Endothelial cell (in vitro differentiated cells): ENCODE results near the gene UBN1. TPM values are rescaled to one million over a fixed set of nuclear protein-coding genes. Genes with fewer than 3 reads are reported as not detected.

Experiments
- DNase-seq: peaks from one replicate; pipeline ENCODE4 v3.0.0; 2021; ENCODE audit warnings: low spot score
- H3K27ac Mint-ChIP-seq: one replicate; pipeline ENCODE4 v1.8.0; 2021; ENCODE audit warnings: mixed read lengths, inconsistent platforms; ENCODE audit not compliant: unreplicated experiment
- H3K27me3 Mint-ChIP-seq: one replicate; pipeline ENCODE4 v1.8.0; 2021; ENCODE audit warnings: mild to moderate bottlenecking, moderate library complexity, mixed read lengths, inconsistent platforms; ENCODE audit not compliant: unreplicated experiment
- H3K36me3 Mint-ChIP-seq: one replicate; pipeline ENCODE4 v1.8.0; 2021; ENCODE audit warnings: mild to moderate bottlenecking, low read depth, mixed read lengths, inconsistent platforms; ENCODE audit not compliant: unreplicated experiment
- H3K4me1 Mint-ChIP-seq: one replicate; pipeline ENCODE4 v1.8.0; 2021; ENCODE audit warnings: mild to moderate bottlenecking, mixed read lengths, inconsistent platforms; ENCODE audit not compliant: unreplicated experiment
- H3K4me3 Mint-ChIP-seq: one replicate; pipeline ENCODE4 v1.8.0; 2021; ENCODE audit warnings: mild to moderate bottlenecking, mixed read lengths, inconsistent platforms; ENCODE audit not compliant: unreplicated experiment
- H3K9me3 Mint-ChIP-seq: one replicate; pipeline ENCODE4 v1.8.0; 2021; ENCODE audit warnings: mixed read lengths, inconsistent platforms; ENCODE audit not compliant: unreplicated experiment
- total RNA-seq: library from RNA; stranded (reverse); fragmentation: NEBNext Ultra II Directional; extraction: Animal tissue kit (Norgen Biotek cat#: 25700); gene quantifications from one replicate; pipeline ENCODE4 v1.2.1, GENCODE V29; 2021; ENCODE audit not compliant: unreplicated experiment
- TF ChIP-seq, protein P1 (sequence below): fragments of 200-600 bp; sonication (generic); IDR thresholded peaks from one replicate; pipeline ENCODE4 v1.5.0; 2021; ENCODE audit warnings: antibody characterized with exemption; ENCODE audit not compliant: unreplicated experiment

UBN1 gene
- total RNA-seq, 1 donor from 2014 or later, result 36.4 TPM

DNA sequence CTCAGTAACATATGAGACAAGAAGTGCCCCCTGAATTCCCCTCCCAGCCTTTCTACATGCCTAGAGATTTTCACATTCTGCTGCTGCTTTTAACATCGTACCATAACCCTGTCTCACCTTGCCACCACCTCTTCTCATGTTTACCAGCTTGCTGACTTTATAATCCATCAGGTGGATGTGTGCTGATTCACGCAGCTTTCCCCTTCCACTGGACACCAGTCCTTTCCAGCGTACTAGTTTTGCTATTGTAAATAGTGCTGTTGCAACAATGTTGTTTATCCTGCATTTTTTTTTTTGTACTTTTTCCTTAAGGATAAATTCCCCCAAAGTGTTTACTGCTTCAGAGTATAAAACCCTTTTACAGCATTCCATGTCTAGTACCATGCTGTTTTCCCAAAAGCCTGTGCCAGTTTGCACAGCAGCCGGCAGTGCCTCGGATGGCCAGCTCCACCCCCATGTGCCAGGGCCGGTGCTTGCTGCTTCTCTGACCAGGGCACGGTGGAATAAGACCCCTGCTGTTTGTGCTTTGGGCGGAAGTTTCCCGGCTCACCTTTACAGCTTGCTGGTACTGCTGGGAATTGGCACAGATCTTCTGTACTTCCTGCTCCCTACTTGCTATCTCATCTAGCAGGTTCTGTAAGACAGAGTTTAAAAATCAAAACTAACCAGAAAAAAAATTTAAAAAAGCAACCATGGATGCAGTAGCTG lies 41.3 kb downstream of the UBN1 start:
- H3K4me3 Mint-ChIP-seq, result no peak overlapping the region
- TF ChIP-seq, protein P1, sequence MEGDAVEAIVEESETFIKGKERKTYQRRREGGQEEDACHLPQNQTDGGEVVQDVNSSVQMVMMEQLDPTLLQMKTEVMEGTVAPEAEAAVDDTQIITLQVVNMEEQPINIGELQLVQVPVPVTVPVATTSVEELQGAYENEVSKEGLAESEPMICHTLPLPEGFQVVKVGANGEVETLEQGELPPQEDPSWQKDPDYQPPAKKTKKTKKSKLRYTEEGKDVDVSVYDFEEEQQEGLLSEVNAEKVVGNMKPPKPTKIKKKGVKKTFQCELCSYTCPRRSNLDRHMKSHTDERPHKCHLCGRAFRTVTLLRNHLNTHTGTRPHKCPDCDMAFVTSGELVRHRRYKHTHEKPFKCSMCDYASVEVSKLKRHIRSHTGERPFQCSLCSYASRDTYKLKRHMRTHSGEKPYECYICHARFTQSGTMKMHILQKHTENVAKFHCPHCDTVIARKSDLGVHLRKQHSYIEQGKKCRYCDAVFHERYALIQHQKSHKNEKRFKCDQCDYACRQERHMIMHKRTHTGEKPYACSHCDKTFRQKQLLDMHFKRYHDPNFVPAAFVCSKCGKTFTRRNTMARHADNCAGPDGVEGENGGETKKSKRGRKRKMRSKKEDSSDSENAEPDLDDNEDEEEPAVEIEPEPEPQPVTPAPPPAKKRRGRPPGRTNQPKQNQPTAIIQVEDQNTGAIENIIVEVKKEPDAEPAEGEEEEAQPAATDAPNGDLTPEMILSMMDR, result no peak

DNA sequence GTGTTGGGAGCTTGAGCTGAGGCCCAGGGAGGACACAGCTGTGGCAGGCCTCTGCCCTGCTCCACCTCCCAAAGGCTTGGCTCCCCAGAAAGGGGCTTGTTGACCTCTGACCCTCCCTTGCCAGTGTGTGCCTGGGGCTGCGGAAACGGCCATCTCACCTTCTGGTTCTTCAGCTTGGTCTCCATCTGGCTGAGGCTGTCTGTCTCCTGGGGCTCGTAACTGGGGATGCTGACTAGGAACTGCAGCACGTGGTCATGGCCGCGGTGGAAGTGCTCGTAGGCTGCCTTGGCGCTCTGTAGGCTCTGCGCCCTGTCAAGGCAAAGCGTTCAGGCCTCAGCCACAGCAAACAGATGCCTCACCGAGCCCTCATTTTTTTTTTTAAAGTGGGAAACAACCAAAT lies 42.7 kb downstream of the UBN1 start:
- no peaks in the 10 kb centered on the region for H3K4me1 Mint-ChIP-seq
- H3K27me3 Mint-ChIP-seq, result peaks cover 10% of the 10 kb centered on the region
- H3K4me3 Mint-ChIP-seq, result no peak overlapping the region
- H3K36me3 Mint-ChIP-seq, result peaks cover 22% of the 10 kb centered on the region
- no peaks in the 10 kb centered on the region for H3K9me3 Mint-ChIP-seq
- no peak overlapping the region for H3K27ac Mint-ChIP-seq
- TF ChIP-seq, protein P1, result no peak
- DNase-seq, result no peak

More for the DNA sequence above, 41.3 kb downstream of the UBN1 start:
- DNase-seq, result no peak
- Mint-ChIP-seq H3K36me3 (peaks cover 36% of the 10 kb centered on the region), H3K4me1 (no peaks in the 10 kb centered on the region), H3K27me3 (peaks cover 7% of the 10 kb centered on the region), H3K9me3 (no peaks in the 10 kb centered on the region), H3K27ac (no peak overlapping the region)

DNA sequence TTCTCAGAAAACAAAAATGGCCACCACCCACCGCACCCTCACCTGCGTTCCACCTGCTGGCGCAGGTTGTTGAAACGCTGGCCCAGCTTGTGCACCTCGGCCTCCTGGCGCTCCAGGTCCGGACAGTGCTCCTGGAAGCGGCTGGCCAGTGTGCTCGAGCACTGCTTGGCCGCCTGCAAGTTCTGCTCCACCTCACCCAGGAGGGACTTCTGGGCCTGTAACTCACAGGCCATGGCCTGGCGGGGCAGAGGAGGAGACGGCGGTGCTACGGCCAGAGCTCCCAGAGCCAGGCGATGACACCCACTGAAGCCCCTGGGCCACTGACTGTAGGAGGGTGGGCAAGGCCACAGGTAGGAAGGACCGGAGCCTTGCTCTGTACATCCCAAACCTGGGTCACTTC lies 43.4 kb downstream of the UBN1 start:
- Mint-ChIP-seq H3K27ac (no peak overlapping the region), H3K4me3 (no peak overlapping the region), H3K27me3 (peaks cover 5% of the 10 kb centered on the region), H3K4me1 (no peaks in the 10 kb centered on the region), H3K9me3 (no peaks in the 10 kb centered on the region), H3K36me3 (peaks cover 17% of the 10 kb centered on the region)
- no peak for DNase-seq
- TF ChIP-seq, protein P1, result no peak

DNA sequence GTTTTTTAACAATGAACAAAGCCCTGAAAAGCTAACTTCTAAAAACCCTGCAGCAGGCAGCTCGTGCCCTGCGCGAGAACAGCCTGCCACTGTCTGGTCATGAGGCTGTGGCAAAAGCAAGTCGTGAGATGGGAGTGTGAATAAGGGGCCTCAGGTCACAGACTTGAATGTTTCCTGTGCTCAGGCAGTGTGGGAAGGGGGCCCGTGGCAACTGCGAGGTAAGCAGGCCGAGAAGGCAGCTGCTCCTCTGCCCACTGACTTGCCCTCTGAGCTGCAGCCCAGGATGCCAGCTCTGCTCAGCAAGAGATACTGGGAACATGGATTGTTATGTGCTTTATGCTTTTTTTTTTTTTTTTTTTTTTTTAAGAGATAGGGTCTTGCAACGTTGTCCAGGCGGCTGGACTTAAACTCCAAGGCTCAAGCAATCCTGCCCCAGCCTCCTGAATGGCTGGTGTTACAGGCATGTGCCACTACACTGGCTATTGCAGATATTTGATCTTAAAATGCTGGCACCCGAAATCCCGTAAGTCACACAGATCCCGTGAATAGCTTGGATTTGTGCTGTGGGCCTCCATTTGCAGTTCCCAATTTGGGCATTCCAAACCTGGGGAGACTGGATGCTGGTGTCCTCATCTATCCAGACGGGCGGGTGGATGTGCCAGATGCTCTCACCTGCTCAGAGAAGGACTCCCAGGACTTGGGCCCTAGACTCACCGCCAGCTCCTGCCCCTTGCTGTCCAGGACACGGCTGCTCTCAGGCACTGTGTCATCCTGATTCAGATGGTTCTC lies 44.0 kb downstream of the UBN1 start:
- no peak overlapping the region for H3K27ac Mint-ChIP-seq
- H3K36me3 Mint-ChIP-seq, result peaks cover 17% of the 10 kb centered on the region
- peaks cover 10% of the 10 kb centered on the region for H3K27me3 Mint-ChIP-seq
- no peaks in the 10 kb centered on the region for H3K4me1 Mint-ChIP-seq
- H3K4me3 Mint-ChIP-seq, result no peak overlapping the region
- no peak for DNase-seq
- TF ChIP-seq, protein P1, result no peak
- H3K9me3 Mint-ChIP-seq, result no peaks in the 10 kb centered on the region

DNA sequence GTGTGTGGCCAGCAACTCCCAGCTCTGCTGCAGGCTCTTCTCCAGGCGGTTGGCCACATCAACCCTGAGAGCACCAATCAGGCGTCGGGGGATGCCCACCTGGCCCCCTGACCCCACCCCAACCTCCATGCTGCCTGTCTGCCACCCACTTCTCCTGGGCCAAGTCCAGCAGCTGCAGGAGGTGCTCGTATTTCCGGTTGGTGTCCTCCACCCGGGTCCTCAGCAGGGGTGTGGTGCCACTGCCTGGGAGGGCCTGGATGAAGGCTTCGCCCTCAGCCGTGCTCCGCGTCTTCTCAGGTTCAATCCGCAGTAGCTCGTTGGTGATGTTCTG lies 44.6 kb downstream of the UBN1 start:
- TF ChIP-seq, protein P1, result no peak
- no peak for DNase-seq
- H3K27ac Mint-ChIP-seq, result no peak overlapping the region
- no peak overlapping the region for H3K4me3 Mint-ChIP-seq
- peaks cover 15% of the 10 kb centered on the region for H3K36me3 Mint-ChIP-seq
- no peaks in the 10 kb centered on the region for H3K9me3 Mint-ChIP-seq
- H3K27me3 Mint-ChIP-seq, result peaks cover 10% of the 10 kb centered on the region
- H3K4me1 Mint-ChIP-seq, result no peaks in the 10 kb centered on the region
